Measurements from ENCODE around the gene IL21R. TPM values are rescaled to one million over a fixed set of nuclear protein-coding genes. Genes with fewer than 3 reads are reported as not detected.

Gene IL21R
- total and polyA plus RNA-seq, 10 of the 15 experiments (the other 5 are each of a cell fraction or from before 2014, with no cell fraction given) = 5.3 to 138 (median 82.5) TPM

DNA sequence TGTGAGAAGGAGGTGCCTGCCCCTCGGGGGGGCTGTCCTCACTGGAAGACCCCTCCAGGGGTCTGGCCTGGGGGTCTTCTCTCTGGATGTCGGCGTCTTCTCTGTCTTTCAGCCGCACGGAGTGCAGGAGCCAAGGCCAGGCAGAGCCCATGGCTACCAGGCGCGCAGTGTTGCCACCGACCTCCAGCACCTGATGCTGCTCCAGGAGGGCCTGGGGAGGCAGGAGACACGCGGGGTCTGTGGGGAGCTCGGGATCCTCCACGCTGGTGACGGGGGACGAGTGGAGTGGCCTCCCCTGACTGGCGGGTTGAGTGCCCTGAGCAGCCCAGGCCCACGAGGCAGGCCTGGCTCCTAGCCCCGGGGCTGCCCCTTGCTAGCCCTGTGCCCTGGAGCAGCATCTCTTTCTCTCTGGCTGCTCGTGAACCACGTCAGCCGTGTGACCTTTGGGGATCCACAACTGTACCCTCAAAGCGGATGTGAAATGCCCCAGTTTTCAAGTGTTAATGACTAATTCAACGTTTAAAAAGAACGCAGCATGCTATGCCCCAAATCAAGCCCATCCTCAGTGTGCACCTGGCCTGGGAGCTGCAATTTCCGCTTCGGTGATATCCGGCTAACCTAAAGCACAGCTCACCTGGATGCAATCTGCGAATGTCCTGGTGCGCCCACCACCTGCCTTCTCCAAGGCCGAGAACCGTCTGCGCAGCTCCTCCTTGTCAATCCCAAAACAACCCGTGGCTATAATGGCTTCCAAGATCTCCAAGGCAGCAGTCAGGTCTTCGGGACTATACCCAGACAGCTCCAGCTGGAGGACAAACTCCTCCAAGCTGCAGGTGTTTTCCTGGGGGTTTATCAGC is 62.9 kb downstream of the IL21R start:
- WGBS (ENCODE audit: insufficient coverage, insufficient replicate concordance, low lambda C conversion rate, missing lambda C conversion rate) = 91% methylated on average over 33 of the region's 33 CpGs
- intact Hi-C loops (cut with micrococcal nuclease; ENCODE audit: unreplicated experiment) (no loop called here), in situ Hi-C loops (cut with MboI) (no loop called here)
- Histone ChIP-seq H3K9me3 (replicated peaks; ENCODE audit: control insufficient read depth, insufficient read depth, low read length) (no peaks in the 10 kb centered on the region), H3K9ac (ENCODE audit: control insufficient read depth, insufficient read depth, low read length) (no peak overlapping the region), H3K27me3 (replicated peaks in 1 of 2; ENCODE audit: control insufficient read depth in 2 of 2, insufficient read depth in 2 of 2, low read length in 1 of 2) (no peaks in the 10 kb centered on the region), H3K4me1 (ENCODE audit: control insufficient read depth, insufficient read depth, low read length) (no peaks in the 10 kb centered on the region), H3K79me2 (ENCODE audit: control insufficient read depth, insufficient read depth, low read length) (no peaks in the 10 kb centered on the region), H4K20me1 (ENCODE audit: control insufficient read depth, insufficient read depth) (no peaks in the 10 kb centered on the region), H3K4me2 (ENCODE audit: control insufficient read depth, insufficient read depth) (no peak overlapping the region), H3K36me3 (ENCODE audit: control insufficient read depth in 2 of 2, insufficient read depth in 2 of 2, low read length in 1 of 2) (peaks cover 20 to 21% of the 10 kb centered on the region in 2 experiments; a peak in 3 of 4 replicates), H2AFZ (ENCODE audit: control insufficient read depth, low read depth, low read length) (no peak overlapping the region), H3K4me3 (no peak overlapping the region), H3K27ac (ENCODE audit: control insufficient read depth, insufficient read depth) (no peak overlapping the region)
- ATAC-seq (no peak), FAIRE-seq (no peak), DNase-seq (ENCODE audit: low read depth, low spot score) (no peak)
- ChIA-PET CTCF (no interaction called here), POLR2A (no interaction called here), SMC1A (ENCODE audit: uncharacterized antibody, unreplicated experiment) (no interaction called here), RAD21 (ENCODE audit: unreplicated experiment) (no interaction called here)
- TF ChIP-seq ZNF274 (IDR thresholded peaks at IDR 0.05; ENCODE audit: insufficient read depth, insufficient read length) (no peak), DPF2 (IDR thresholded peaks at IDR 0.05) (no peak), POLR2A (IDR thresholded peaks at IDR 0.05; ENCODE audit: low read depth, low read length) (0 out of 2 replicates have a peak, but pooled peaks have one; percentile 37), ASH2L (IDR thresholded peaks at IDR 0.05; ENCODE audit: borderline replicate concordance, low read depth) (no peak)
- BruUV-seq (replicated peaks) = TSS peak; percentile 41

DNA sequence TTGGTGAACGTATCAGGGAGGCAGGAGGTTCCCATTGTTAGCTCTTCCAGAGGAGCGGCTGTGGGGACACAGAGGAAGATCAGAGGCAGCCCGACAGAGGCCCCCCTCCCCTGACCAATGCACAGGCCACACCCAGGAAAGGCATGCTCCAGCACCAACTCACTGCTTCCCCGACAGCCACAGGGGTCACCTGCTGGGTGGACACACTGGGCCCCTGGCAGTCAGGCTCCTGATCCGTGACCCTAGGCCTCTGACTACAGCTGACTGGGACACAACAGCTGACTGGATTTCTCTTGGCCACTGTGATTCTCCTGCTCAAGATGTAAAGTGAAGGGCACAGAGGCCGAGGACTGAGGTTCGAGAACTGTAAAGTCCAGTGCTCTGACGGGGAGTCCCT is 63.5 kb downstream of the IL21R start:
- Histone ChIP-seq H3K9me3 (replicated peaks; ENCODE audit: control insufficient read depth, insufficient read depth, low read length) (no peaks in the 10 kb centered on the region), H3K27ac (ENCODE audit: control insufficient read depth, insufficient read depth) (no peak overlapping the region), H3K4me1 (ENCODE audit: control insufficient read depth, insufficient read depth, low read length) (no peaks in the 10 kb centered on the region), H2AFZ (ENCODE audit: control insufficient read depth, low read depth, low read length) (no peak overlapping the region), H3K9ac (ENCODE audit: control insufficient read depth, insufficient read depth, low read length) (no peak overlapping the region), H3K36me3 (ENCODE audit: control insufficient read depth in 2 of 2, insufficient read depth in 2 of 2, low read length in 1 of 2) (peaks cover 22 to 24% of the 10 kb centered on the region in 2 experiments; a peak in 3 of 4 replicates), H4K20me1 (ENCODE audit: control insufficient read depth, insufficient read depth) (no peaks in the 10 kb centered on the region), H3K79me2 (ENCODE audit: control insufficient read depth, insufficient read depth, low read length) (no peaks in the 10 kb centered on the region), H3K4me3 (no peak overlapping the region), H3K27me3 (replicated peaks in 1 of 2; ENCODE audit: control insufficient read depth in 2 of 2, insufficient read depth in 2 of 2, low read length in 1 of 2) (no peaks in the 10 kb centered on the region), H3K4me2 (ENCODE audit: control insufficient read depth, insufficient read depth) (no peak overlapping the region)
- ATAC-seq = no peak
- no TSS peak for BruUV-seq (replicated peaks)
- intact Hi-C loops (cut with micrococcal nuclease; ENCODE audit: unreplicated experiment) (no loop called here), in situ Hi-C loops (cut with MboI) (no loop called here)
- DNase-seq (ENCODE audit: low read depth, low spot score) = no peak
- POLR2A ChIA-PET = no interaction called here
- CTCF ChIA-PET = no interaction called here
- SMC1A ChIA-PET (ENCODE audit: uncharacterized antibody, unreplicated experiment) = no interaction called here
- TF ChIP-seq STAT3 (IDR thresholded peaks at IDR 0.05; ENCODE audit: low read depth, low read length) = no peak
- TF ChIP-seq FOXK2 (IDR thresholded peaks at IDR 0.05) = no peak
- TF ChIP-seq RCOR1 (conservative IDR thresholded peaks at IDR 0.05; ENCODE audit: low read depth, low read length) = no peak
- no peak for TF ChIP-seq ESRRA (IDR thresholded peaks at IDR 0.05; ENCODE audit: low read length)
- no peak for TF ChIP-seq FOS (IDR thresholded peaks at IDR 0.05; ENCODE audit: borderline replicate concordance, extremely low read depth, insufficient read length)
- TF ChIP-seq MTA3 (IDR thresholded peaks at IDR 0.05; ENCODE audit: borderline replicate concordance, low read length) = no peak
- TF ChIP-seq NFIC (IDR thresholded peaks at IDR 0.05; ENCODE audit: low read depth, low read length) = no peak
- TF ChIP-seq SMAD1 (IDR thresholded peaks at IDR 0.05; ENCODE audit: low read depth, partially characterized antibody) = no peak
- TF ChIP-seq, protein P1, sequence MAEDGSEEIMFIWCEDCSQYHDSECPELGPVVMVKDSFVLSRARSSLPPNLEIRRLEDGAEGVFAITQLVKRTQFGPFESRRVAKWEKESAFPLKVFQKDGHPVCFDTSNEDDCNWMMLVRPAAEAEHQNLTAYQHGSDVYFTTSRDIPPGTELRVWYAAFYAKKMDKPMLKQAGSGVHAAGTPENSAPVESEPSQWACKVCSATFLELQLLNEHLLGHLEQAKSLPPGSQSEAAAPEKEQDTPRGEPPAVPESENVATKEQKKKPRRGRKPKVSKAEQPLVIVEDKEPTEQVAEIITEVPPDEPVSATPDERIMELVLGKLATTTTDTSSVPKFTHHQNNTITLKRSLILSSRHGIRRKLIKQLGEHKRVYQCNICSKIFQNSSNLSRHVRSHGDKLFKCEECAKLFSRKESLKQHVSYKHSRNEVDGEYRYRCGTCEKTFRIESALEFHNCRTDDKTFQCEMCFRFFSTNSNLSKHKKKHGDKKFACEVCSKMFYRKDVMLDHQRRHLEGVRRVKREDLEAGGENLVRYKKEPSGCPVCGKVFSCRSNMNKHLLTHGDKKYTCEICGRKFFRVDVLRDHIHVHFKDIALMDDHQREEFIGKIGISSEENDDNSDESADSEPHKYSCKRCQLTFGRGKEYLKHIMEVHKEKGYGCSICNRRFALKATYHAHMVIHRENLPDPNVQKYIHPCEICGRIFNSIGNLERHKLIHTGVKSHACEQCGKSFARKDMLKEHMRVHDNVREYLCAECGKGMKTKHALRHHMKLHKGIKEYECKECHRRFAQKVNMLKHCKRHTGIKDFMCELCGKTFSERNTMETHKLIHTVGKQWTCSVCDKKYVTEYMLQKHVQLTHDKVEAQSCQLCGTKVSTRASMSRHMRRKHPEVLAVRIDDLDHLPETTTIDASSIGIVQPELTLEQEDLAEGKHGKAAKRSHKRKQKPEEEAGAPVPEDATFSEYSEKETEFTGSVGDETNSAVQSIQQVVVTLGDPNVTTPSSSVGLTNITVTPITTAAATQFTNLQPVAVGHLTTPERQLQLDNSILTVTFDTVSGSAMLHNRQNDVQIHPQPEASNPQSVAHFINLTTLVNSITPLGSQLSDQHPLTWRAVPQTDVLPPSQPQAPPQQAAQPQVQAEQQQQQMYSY (CRISPR knock-in tag; IDR thresholded peaks at IDR 0.05) = no peak
- no peak for TF ChIP-seq NR2F1 (conservative IDR thresholded peaks at IDR 0.05)
- TF ChIP-seq KDM1A (IDR thresholded peaks at IDR 0.05; ENCODE audit: borderline replicate concordance) = no peak
- no peak for TF ChIP-seq BMI1 (IDR thresholded peaks at IDR 0.05; ENCODE audit: borderline replicate concordance)
- TF ChIP-seq SMC3 (IDR thresholded peaks at IDR 0.05; ENCODE audit: borderline replicate concordance, low read length) = no peak
- 93% methylated on average over 7 of the region's 8 CpGs for WGBS (ENCODE audit: insufficient coverage, insufficient replicate concordance, low lambda C conversion rate, missing lambda C conversion rate)
- RAD21 ChIA-PET (ENCODE audit: unreplicated experiment) = no interaction called here
- no peak for FAIRE-seq
